IgD-negative memory B cell (primary cell): ENCODE results near the gene NXN. TPM values are rescaled to one million over a fixed set of nuclear protein-coding genes. Genes with fewer than 3 reads are reported as not detected.
"Not testable (repeated sequence)": the region's sequence is repeated elsewhere in the genome, so short reads cannot be mapped to it uniquely, and the experiment has no call there.

Experiments
- H3K27ac Mint-ChIP-seq, 3 donors: one replicate each; pipeline ENCODE4 v1.8.0; 2020 to 2022; ENCODE audit warnings: mild to moderate bottlenecking in 3 of 3, mixed read lengths in 3 of 3, moderate library complexity in 1 of 3
- H3K27me3 Mint-ChIP-seq: one replicate; pipeline ENCODE4 v1.8.0; 2021; ENCODE audit warnings: mixed read lengths
- H3K36me3 Mint-ChIP-seq: one replicate; pipeline ENCODE4 v1.8.0; 2020; ENCODE audit warnings: mild to moderate bottlenecking, mixed read lengths
- H3K4me1 Mint-ChIP-seq, 3 donors: one replicate each; pipeline ENCODE4 v1.8.0; 2020 to 2022; ENCODE audit warnings: mixed read lengths in 3 of 3, mild to moderate bottlenecking in 1 of 3
- H3K4me3 Mint-ChIP-seq, 4 donors: one replicate each; pipeline ENCODE4 v1.8.0; 2020 to 2022; ENCODE audit warnings: mild to moderate bottlenecking in 4 of 4, mixed read lengths in 4 of 4, moderate library complexity in 3 of 4
- H3K9me3 Mint-ChIP-seq, 3 donors: one replicate each; pipeline ENCODE4 v1.8.0; 2020 to 2021; ENCODE audit warnings: mixed read lengths in 3 of 3, mild to moderate bottlenecking in 1 of 3
- polyA plus RNA-seq: library from polyadenylated mRNA; unstranded; fragments of 300-500 nt; fragmentation: Illumina TruSeq; gene quantifications from one replicate; pipeline ENCODE4 v1.2.3, GENCODE V29; 2021

Gene NXN
- polyA plus RNA-seq, 1 donor from 2014 or later: 0.18 TPM

DNA sequence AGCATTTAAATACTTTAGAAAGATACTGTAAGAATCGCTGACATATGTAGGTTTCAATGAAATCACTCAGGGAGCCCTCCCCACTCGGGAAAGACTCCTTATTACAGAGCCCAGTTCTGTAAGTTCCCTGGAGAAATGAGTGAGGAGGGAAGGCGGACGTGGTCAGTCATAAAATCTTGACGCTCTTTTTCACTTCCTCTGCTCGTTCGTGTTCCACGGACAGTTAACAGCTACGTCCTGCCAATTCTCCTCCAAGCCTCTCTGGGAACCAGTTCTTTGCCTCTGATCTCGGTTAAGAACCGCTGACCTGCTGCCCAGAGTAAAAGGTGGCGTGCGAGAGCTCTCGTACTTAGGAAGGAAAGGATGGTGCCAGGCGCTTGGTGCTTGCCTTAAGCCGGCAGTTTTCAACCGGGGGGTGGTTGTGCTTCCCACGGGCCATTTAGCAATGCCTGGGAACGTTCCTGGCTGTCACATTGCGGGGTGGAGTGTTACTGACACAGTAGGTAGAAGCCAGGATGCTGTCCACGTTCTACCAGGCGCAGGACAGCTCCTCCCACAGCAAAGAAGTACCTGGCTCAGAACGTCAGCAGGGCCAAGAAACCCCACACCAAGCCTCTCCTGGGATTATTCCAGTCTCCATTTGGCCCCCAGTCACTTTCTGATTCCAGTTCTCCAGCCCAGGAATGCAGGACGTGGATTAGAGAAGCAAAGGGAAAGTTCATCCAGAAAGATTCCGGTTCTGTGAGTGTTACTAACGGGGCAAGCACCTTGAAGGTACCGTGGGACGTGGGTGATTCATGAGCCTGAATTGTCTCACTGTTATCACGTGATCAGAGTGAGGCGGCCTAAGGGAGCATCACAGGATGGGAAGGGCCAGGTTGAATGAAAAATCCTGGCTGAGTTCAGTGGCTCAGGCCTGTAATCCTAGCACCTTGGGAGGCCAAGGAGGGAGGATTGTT lies 109.7 kb downstream of the NXN start:
- H3K9me3 Mint-ChIP-seq: peaks cover 0 to 4% (median 0%) of the 10 kb centered on the region in 3 donors
- peaks cover 12% of the 10 kb centered on the region for H3K27me3 Mint-ChIP-seq

DNA sequence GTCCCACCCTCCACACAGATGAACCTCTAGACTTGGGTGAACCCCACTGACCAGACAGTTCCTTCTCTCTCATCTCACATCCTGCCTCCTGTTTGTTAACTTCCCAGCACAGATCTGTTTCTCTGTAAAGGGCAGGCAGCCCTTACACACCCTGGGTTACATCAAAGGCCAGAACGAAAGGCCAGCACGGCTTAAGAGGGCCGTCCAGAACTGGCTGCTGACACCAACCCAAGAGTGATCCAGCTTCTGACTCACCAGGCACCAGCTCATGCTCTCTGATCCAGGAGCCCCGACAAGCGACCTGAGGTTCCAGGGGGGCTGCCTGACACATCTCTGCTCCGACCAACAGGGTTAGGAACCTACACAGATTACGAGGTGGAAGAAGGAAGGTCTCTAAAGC lies 110.5 kb downstream of the NXN start:
- Mint-ChIP-seq H3K27ac (no peak overlapping the region), H3K36me3 (peaks cover 5% of the 10 kb centered on the region), H3K9me3 (peaks cover 0 to 4% (median 0%) of the 10 kb centered on the region in 3 donors), H3K4me3 (no peak overlapping the region), H3K27me3 (peaks cover 18% of the 10 kb centered on the region), H3K4me1 (peaks cover 0 to 2% (median 0%) of the 10 kb centered on the region in 3 donors)

More for the DNA sequence above, 109.7 kb downstream of the NXN start:
- Mint-ChIP-seq H3K4me3 (no peak overlapping the region), H3K36me3 (peaks cover 3% of the 10 kb centered on the region), H3K27ac (no peak overlapping the region), H3K4me1 (peaks cover 0 to 2% (median 0%) of the 10 kb centered on the region in 3 donors)

DNA sequence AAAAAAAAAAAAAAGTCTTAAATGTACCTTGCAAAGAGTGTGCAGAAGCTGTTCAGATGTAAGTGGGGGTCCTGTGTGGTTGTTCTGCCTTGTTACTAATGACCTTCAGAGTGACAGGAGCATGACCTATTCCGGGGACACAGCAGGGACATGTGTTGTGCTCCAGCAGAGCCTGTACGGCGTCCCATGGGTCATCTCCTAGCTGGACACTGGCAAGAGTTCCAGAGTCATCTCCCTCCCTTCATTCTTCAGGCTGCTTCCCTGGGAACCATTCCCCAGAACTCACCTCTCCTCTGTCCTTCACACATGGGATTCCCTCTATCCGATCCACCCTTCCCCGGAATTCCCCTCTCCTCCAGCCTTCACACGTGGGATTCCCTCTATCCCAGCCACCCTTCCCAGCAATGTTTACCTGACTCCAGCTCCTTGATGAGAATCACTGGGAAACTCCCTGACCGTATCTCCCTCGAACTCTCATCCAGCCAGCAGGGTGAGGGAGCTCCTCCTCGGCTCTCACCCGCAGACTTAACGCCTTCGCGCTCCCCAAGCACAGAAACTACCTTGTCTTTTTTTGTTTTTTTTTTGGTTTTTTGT lies 111.6 kb downstream of the NXN start:
- Mint-ChIP-seq H3K4me1 (peaks cover 0 to 2% (median 0%) of the 10 kb centered on the region in 3 donors), H3K27ac (peak overlapping the region in 1 of 3 donors; percentile 43), H3K27me3 (peaks cover 15% of the 10 kb centered on the region), H3K36me3 (peaks cover 6% of the 10 kb centered on the region), H3K4me3 (no peak overlapping the region), H3K9me3 (peaks cover 0 to 4% (median 0%) of the 10 kb centered on the region in 3 donors)

DNA sequence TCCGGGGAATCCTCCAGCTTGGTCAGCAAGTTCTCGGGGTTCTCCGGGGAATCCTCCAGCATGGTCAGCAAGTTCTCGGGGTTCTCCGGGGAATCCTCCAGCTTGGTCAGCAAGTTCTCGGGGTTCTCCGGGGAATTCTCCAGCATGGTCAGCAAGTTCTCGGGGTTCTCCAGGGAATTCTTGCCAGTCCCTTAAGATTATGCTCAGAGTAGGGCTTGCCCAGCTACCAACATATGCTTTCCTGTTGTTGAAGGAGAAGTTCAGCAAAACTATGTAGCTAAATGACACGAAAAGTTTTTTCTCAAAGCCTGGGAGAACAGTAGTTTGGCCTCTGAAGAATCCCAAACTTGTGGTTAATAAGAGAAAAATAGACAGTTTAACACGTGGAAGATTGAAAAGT lies 112.3 kb downstream of the NXN start:
- H3K9me3 Mint-ChIP-seq, H3K4me1 Mint-ChIP-seq, H3K4me3 Mint-ChIP-seq, H3K27ac Mint-ChIP-seq, H3K36me3 Mint-ChIP-seq: not testable (repeated sequence)
- peaks cover 15% of the 10 kb centered on the region for H3K27me3 Mint-ChIP-seq

DNA sequence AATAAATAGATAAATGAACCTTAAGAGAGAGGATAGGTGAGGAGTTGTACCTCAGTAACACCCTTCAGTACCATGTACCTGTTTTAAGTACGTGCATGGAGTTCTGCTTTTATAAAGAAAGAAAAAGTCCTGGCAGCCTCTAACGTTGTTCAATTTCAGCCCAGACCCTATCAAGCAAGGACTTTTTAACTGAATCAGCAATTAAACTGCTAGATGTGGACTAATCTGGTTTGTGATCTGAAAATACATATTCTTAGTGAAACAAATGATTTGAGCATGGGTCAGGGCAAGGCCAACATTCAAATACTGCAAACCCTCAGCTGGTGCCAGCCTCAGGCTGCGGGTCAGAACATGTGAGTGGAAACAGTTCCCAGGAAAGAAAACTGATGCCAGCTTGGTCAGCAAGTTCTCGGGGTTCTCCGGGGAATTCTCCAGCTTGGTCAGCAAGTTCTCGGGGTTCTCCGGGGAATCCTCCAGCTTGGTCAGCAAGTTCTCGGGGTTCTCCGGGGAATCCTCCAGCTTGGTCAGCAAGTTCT lies 112.9 kb downstream of the NXN start:
- Mint-ChIP-seq H3K27me3 (peaks cover 15% of the 10 kb centered on the region), H3K9me3 (peaks cover 0 to 4% (median 0%) of the 10 kb centered on the region in 3 donors), H3K4me1 (peaks cover 0 to 2% (median 0%) of the 10 kb centered on the region in 3 donors), H3K27ac (no peak overlapping the region), H3K36me3 (peaks cover 3% of the 10 kb centered on the region), H3K4me3 (no peak overlapping the region)

DNA sequence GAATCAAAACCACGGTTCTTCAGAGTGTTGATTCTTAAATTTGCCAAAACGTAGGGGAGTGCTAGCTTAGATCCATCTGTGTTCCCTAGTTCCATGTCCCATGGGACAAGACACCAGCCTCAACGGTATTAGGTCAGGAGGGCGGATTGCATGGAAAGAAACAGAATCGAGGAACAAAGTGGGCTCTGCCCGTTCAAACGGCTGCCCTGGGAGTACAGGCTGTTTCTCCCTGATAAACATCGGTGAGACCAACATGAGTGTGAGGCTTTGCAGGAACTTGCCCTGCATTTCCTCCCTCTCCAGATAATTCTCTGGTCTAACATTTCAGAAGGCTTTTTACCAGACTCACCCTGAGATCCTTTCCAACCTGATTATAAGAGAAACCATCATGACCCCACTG lies 115.3 kb downstream of the NXN start:
- H3K27ac Mint-ChIP-seq: no peak overlapping the region
- H3K36me3 Mint-ChIP-seq: peaks cover 3% of the 10 kb centered on the region
- peak overlapping the region in 3 of 4 donors; percentile 27 to 54 (median 34) for H3K4me3 Mint-ChIP-seq
- peaks cover 0 to 4% (median 0%) of the 10 kb centered on the region in 3 donors for H3K9me3 Mint-ChIP-seq
- peaks cover 11% of the 10 kb centered on the region for H3K27me3 Mint-ChIP-seq
- peaks cover 0 to 2% (median 0%) of the 10 kb centered on the region in 3 donors for H3K4me1 Mint-ChIP-seq

DNA sequence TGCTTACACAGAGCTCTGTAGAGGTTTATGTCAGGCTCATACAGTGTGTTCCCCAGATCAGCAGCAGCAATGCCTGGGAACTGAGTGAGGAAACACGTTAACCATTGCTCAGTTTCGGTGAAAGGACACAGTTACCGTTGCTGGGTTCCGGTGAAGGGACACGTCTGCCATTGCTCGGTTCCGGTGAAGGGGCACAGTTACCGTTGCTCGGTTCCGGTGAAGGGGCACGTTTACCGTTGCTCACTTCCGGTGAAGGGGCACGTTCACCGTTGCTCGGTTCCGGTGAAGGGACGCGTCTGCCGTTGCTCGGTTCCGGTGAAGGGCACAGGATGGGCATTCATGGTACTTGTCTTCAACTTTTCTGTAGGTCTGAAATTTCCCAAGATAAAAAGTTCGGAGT lies 115.7 kb downstream of the NXN start:
- peaks cover 11% of the 10 kb centered on the region for H3K27me3 Mint-ChIP-seq
- H3K36me3 Mint-ChIP-seq: peaks cover 3% of the 10 kb centered on the region
- no peak overlapping the region for H3K27ac Mint-ChIP-seq
- H3K4me1 Mint-ChIP-seq: no peaks in the 10 kb centered on the region
- H3K4me3 Mint-ChIP-seq: peak overlapping the region in 3 of 4 donors; percentile 27 to 54 (median 34)
- peaks cover 0 to 4% (median 0%) of the 10 kb centered on the region in 3 donors for H3K9me3 Mint-ChIP-seq

DNA sequence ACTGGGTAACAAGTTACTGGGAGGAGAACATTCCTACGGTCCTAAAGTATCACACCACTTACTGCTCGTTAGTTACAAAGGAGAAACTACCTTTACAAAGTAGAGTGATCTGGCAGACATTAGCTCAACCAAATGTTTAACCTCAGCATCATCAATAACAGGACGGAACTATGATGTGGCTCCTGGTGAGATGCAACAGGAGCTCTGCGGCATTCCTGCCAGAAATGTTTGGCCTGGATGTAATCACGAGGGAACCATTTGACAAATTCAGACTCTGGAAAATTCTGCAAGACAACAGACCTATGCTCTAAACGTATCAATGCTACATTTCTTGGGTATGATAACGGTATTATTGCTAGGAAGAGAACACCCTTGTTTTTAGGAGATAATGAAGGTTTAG lies 117.0 kb downstream of the NXN start:
- no peaks in the 10 kb centered on the region for H3K4me1 Mint-ChIP-seq
- peaks cover 3% of the 10 kb centered on the region for H3K36me3 Mint-ChIP-seq
- no peaks in the 10 kb centered on the region for H3K9me3 Mint-ChIP-seq
- H3K4me3 Mint-ChIP-seq: no peak overlapping the region
- no peak overlapping the region for H3K27ac Mint-ChIP-seq
- peaks cover 7% of the 10 kb centered on the region for H3K27me3 Mint-ChIP-seq

DNA sequence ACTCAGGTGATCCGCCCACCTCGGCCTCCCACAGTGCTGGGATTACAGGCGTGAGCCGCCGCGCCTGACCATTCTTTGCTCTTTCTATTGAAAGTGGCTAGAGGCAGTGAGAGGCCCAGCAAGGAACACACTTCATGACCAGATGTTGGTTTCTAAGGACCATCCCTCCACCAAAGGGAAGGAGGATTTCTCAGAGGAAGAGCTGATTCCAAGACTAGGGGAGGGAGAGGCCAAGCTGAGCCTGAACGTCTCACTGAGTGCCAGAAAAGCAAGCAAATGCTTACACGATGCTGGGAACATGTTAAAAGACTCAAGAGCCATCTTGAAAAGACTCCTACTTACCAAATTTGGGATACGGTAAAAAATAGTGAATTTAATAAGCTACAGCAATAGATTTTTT lies 118.2 kb downstream of the NXN start:
- H3K4me1 Mint-ChIP-seq: no peaks in the 10 kb centered on the region

DNA sequence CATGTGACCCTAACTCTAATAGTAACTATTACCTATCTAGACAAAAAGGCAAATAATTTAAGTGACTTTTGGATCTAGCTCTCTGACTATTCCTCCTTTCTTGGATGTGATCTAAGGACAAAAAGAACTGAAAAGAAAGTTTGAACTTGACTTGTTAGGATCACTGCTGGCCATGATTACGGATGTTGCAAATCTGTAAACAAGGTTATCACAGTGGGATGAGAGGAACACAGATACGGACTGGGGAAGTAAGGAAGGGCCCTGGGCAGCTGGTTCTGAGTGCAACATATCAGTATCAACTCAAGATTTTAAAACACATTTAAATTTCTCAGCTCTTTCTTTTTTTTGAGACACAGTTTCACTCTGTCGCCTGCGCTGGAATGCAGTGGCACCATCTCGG lies 118.8 kb downstream of the NXN start:
- no peak overlapping the region for H3K27ac Mint-ChIP-seq
- H3K9me3 Mint-ChIP-seq: no peaks in the 10 kb centered on the region
- H3K36me3 Mint-ChIP-seq: peaks cover 3% of the 10 kb centered on the region
- H3K27me3 Mint-ChIP-seq: peaks cover 9% of the 10 kb centered on the region
- H3K4me3 Mint-ChIP-seq: no peak overlapping the region
- no peaks in the 10 kb centered on the region for H3K4me1 Mint-ChIP-seq

More for the DNA sequence above, 118.2 kb downstream of the NXN start:
- H3K27ac Mint-ChIP-seq: no peak overlapping the region
- H3K9me3 Mint-ChIP-seq: no peaks in the 10 kb centered on the region
- peaks cover 9% of the 10 kb centered on the region for H3K27me3 Mint-ChIP-seq
- no peak overlapping the region for H3K4me3 Mint-ChIP-seq
- H3K36me3 Mint-ChIP-seq: peaks cover 3% of the 10 kb centered on the region

DNA sequence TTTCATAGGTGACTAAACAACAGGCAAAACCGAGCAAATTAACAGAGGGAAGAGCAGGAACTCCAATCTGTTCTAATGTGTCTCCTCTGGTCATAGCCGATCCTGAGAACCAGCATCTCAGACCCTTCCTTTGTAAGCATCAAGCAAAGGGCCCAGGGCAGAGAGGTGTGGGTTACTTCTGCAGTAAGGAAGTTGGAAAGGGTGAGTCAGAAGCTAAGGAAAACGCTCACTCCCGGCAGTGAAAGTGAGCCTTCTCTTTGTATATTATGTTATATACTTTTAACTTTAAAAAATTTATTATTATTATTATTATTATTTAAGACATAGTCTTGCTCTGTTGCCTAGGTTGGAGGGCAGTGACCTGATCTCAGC lies 119.8 kb downstream of the NXN start:
- H3K4me3 Mint-ChIP-seq: no peak overlapping the region
- H3K4me1 Mint-ChIP-seq: no peaks in the 10 kb centered on the region
- H3K27me3 Mint-ChIP-seq: peaks cover 9% of the 10 kb centered on the region
- H3K9me3 Mint-ChIP-seq: no peaks in the 10 kb centered on the region
- no peak overlapping the region for H3K27ac Mint-ChIP-seq
- H3K36me3 Mint-ChIP-seq: peaks cover 3% of the 10 kb centered on the region

DNA sequence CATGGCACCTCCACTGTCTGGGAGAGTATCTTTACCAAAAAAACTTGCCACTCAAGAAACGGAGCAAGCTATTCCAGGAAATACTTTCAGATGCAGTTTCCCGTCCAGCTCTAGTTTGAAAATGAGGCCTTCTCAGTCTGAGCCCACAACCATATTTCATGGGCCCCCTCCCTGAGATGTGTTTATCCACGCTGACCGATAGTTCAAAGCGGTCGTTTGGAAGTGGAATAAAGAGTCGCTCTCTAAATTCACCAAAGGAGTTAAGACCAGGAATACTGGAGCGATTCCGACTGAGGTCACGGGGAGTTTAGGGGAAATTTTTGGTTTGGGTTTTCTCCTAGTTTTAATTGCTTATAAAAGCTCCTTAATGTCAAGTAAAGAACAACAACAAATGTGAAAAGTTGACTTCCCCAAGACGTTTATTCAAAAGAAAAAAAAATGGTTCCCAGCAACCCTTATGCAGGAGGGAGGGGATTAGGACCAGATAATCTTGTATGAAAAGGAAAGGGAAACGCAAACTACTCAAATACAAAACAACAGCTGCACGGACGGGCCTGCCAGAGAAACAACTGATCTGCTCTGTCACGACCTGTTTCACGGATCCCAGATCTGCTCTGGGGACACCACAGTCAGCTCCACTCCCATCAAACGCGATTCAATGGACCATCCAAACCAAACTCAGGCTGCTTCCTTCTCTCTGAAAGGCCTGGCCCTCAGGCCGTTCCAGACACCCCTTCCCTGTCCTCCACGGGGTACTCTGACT lies 120.3 kb downstream of the NXN start:
- H3K27me3 Mint-ChIP-seq: peaks cover 5% of the 10 kb centered on the region
- no peak overlapping the region for H3K27ac Mint-ChIP-seq
- H3K4me3 Mint-ChIP-seq: no peak overlapping the region
- H3K36me3 Mint-ChIP-seq: peaks cover 2% of the 10 kb centered on the region
- H3K9me3 Mint-ChIP-seq: no peaks in the 10 kb centered on the region
- H3K4me1 Mint-ChIP-seq: no peaks in the 10 kb centered on the region

DNA sequence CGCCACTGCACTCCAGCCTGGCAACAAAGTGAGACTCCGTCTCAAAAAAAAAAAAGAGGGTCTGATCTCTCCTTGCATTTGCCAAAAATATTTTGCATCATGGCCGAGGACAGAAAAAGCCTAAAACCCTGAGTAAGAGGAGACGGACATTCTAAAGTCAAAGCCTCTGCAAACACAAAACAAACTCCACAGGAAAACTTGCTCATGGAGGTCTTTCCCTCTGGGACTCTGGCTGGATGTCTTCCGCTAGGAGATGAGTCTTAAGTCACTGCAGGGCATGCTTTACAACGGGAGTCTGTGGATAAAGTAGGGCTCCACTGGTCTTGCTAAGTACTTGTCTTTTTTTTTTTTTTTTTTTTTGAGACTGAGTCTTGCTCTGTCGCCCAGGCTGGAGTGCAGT lies 123.4 kb downstream of the NXN start:
- Mint-ChIP-seq H3K27me3 (peaks cover 3% of the 10 kb centered on the region), H3K27ac (no peak overlapping the region), H3K36me3 (peaks cover 2% of the 10 kb centered on the region), H3K9me3 (no peaks in the 10 kb centered on the region), H3K4me1 (peaks cover 0 to 2% (median 0%) of the 10 kb centered on the region in 3 donors), H3K4me3 (peak overlapping the region in 1 of 4 donors; percentile 5)

DNA sequence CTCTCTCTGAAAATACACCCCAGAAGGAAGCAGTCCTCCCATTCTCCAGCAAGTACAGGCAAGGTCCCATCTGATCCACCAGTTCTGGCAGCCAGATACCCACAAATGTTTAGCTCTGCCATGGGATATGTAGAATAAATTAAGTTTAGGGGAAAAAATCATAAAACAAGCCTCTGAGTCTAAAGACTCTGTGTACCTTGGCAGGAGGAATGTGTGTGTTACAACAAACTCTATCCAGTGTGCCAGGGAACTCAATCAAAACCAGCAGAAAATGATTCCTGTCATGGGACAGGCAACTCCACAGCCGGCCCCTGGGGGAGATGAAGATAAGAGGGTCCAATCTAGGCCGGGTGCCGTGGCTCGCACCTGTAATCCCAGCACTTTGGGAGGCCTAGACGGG lies 124.0 kb downstream of the NXN start:
- no peak overlapping the region for H3K27ac Mint-ChIP-seq

DNA sequence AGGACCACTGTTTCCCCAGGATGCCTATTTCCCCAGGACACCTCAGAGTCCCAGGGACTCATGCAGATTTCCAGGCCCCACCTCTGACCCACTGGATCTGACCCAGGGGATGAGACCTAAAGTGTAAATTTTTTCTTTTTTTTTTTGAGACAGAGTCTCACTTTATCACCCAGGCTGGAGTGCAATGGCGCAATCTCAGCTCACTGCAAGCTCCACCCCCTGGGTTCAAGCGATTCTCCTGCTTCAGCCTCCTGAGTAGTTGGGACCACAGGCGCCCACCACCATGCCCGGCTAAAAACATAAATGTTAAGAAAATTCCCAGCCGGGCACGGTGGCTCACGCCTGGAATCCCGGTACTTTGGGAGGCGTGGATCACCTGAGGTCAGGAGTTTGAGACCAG lies 126.7 kb downstream of the NXN start:
- not testable (repeated sequence) for H3K27me3 Mint-ChIP-seq, H3K27ac Mint-ChIP-seq, H3K9me3 Mint-ChIP-seq, H3K4me1 Mint-ChIP-seq, H3K4me3 Mint-ChIP-seq, H3K36me3 Mint-ChIP-seq

More for the DNA sequence above, 124.0 kb downstream of the NXN start:
- Mint-ChIP-seq H3K4me1 (peaks cover 0 to 2% (median 0%) of the 10 kb centered on the region in 3 donors), H3K36me3 (peaks cover 2% of the 10 kb centered on the region), H3K4me3 (no peak overlapping the region), H3K27me3 (peaks cover 3% of the 10 kb centered on the region), H3K9me3 (no peaks in the 10 kb centered on the region)
